Endodermal cell (in vitro differentiated cells): Measurements from ENCODE around the gene CSNK2A1. TPM values are rescaled to one million over a fixed set of nuclear protein-coding genes. Genes with fewer than 3 reads are reported as not detected.
"Not testable (repeated sequence)": the region's sequence is repeated elsewhere in the genome, so short reads cannot be mapped to it uniquely, and the experiment has no call there.

Experiments
- DNase-seq: peaks from one replicate; pipeline ENCODE4 v3.0.0-alpha.2; 2017
- H3K27ac ChIP-seq: 2 replicates; pipeline ENCODE4 v1.5.1; 2013; ENCODE audit warnings: mild to moderate bottlenecking, low read depth, low read length, moderate library complexity
- H3K27me3 ChIP-seq: 2 replicates; pipeline ENCODE4 v1.6.1; 2013; ENCODE audit warnings: mild to moderate bottlenecking, low read length, moderate library complexity; ENCODE audit not compliant: insufficient read depth, control insufficient read depth, poor library complexity, severe bottlenecking
- H3K36me3 ChIP-seq: 2 replicates; pipeline ENCODE4 v1.7.0; 2013; ENCODE audit warnings: mild to moderate bottlenecking, low read length, moderate library complexity; ENCODE audit not compliant: control insufficient read depth, insufficient read depth
- H3K4me1 ChIP-seq: one replicate; pipeline ENCODE4 v1.7.0; 2013; ENCODE audit warnings: low read length; ENCODE audit not compliant: control insufficient read depth, insufficient read depth
- H3K4me3 ChIP-seq: 2 replicates; pipeline ENCODE4 v1.5.1; 2013; ENCODE audit warnings: mild to moderate bottlenecking, low read length, moderate library complexity
- H3K9ac ChIP-seq: 2 replicates; pipeline ENCODE4 v1.6.1; 2013; ENCODE audit warnings: mild to moderate bottlenecking, low read length, moderate library complexity; ENCODE audit not compliant: poor library complexity, severe bottlenecking; ENCODE audit errors: extremely low read depth
- H3K9me3 ChIP-seq: 2 replicates; pipeline ENCODE4 v1.6.1; 2013; ENCODE audit warnings: mild to moderate bottlenecking, low read length, moderate library complexity; ENCODE audit not compliant: control insufficient read depth
- H3K27ac Mint-ChIP-seq: 2 replicates; pipeline ENCODE4 v1.8.0; 2020; ENCODE audit warnings: mixed read lengths
- H3K27me3 Mint-ChIP-seq: 2 replicates; pipeline ENCODE4 v1.8.0; 2021; ENCODE audit warnings: mild to moderate bottlenecking, mixed read lengths; ENCODE audit not compliant: insufficient read depth
- H3K36me3 Mint-ChIP-seq: 2 replicates; pipeline ENCODE4 v1.8.0; 2020; ENCODE audit warnings: low read depth, mixed read lengths
- H3K4me1 Mint-ChIP-seq: 2 replicates; pipeline ENCODE4 v1.8.0; 2020; ENCODE audit warnings: mixed read lengths
- H3K4me3 Mint-ChIP-seq: 2 replicates; pipeline ENCODE4 v1.8.0; 2020; ENCODE audit warnings: mild to moderate bottlenecking, moderate library complexity, mixed read lengths
- H3K9me3 Mint-ChIP-seq: 2 replicates; pipeline ENCODE4 v1.8.0; 2020; ENCODE audit warnings: mild to moderate bottlenecking, mixed read lengths
- WGBS, 2 experiments: methylation state at CpG; one replicate each; pipeline versions ENCODE4 v1.1.5 to v1.1.7; 2013; ENCODE audit warnings: missing lambda C conversion rate in 2 of 2, mixed read lengths in 1 of 2; ENCODE audit not compliant: insufficient coverage in 1 of 2, insufficient read length in 1 of 2; 5-methylcytosine and 5-hydroxymethylcytosine counted together
- total RNA-seq, 2 donors: library from RNA; stranded (reverse); fragmentation: NEBNext Ultra II Directional in 1 of 2; extraction: Animal tissue kit (Norgen Biotek cat#: 25700) in 1 of 2; gene quantifications; 2 replicates in 1 of 2; 3 replicates in 1 of 2; pipeline ENCODE4 v1.2.1, GENCODE V29; 2021
- TF ChIP-seq, protein P1 (sequence below): fragments of 200-600 bp; sonication (generic); conservative IDR thresholded peaks from 2 replicates; pipeline ENCODE4 v1.5.0; 2021; ENCODE audit warnings: antibody characterized with exemption, mild to moderate bottlenecking

The CSNK2A1 gene
- total RNA-seq, 2 donors from 2014 or later, result 202 to 239 TPM

DNA sequence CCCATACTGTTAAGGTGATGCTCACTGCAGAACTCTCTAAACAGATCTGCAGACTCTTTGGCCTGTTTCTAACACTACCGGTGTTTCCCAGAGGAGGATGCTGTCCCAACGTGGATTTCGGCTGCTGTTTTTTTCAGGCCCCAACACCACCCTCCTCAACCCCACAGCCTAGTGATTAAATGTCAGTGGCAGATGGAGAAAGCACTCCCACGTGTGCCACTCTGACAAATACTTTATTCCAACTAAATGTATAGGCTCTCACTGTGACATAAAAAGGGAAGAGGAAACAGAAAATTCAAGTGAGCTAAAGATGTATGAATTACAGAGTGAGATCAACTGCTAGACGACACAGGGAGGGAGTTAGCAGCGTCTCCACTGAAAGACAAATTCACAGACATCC is 84.8 kb downstream of the CSNK2A1 start:
- Mint-ChIP-seq H3K27ac (no peak overlapping the region), H3K9me3 (no peaks in the 10 kb centered on the region), H3K27me3 (peaks cover 9% of the 10 kb centered on the region), H3K4me1 (peaks cover 24% of the 10 kb centered on the region), H3K4me3 (no peak overlapping the region), H3K36me3 (peaks cover 5% of the 10 kb centered on the region)
- H3K4me1 ChIP-seq, result peaks cover 4% of the 10 kb centered on the region
- no peak overlapping the region for H3K4me3 ChIP-seq
- H3K27ac ChIP-seq, result no peak overlapping the region
- no peaks in the 10 kb centered on the region for H3K9me3 ChIP-seq
- peaks cover 6% of the 10 kb centered on the region for H3K36me3 ChIP-seq
- WGBS, 2 experiments, result 88 to 94% methylated on average over 2 to 6 of the region's 6 CpGs
- H3K27me3 ChIP-seq, result peaks cover 4% of the 10 kb centered on the region
- DNase-seq, result no peak
- no peak overlapping the region for H3K9ac ChIP-seq
- TF ChIP-seq, protein P1, sequence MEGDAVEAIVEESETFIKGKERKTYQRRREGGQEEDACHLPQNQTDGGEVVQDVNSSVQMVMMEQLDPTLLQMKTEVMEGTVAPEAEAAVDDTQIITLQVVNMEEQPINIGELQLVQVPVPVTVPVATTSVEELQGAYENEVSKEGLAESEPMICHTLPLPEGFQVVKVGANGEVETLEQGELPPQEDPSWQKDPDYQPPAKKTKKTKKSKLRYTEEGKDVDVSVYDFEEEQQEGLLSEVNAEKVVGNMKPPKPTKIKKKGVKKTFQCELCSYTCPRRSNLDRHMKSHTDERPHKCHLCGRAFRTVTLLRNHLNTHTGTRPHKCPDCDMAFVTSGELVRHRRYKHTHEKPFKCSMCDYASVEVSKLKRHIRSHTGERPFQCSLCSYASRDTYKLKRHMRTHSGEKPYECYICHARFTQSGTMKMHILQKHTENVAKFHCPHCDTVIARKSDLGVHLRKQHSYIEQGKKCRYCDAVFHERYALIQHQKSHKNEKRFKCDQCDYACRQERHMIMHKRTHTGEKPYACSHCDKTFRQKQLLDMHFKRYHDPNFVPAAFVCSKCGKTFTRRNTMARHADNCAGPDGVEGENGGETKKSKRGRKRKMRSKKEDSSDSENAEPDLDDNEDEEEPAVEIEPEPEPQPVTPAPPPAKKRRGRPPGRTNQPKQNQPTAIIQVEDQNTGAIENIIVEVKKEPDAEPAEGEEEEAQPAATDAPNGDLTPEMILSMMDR, result no peak

GRCh38 chr20:454951-455350 is 88.6 kb downstream of the CSNK2A1 start:
- H3K27me3 ChIP-seq, result no peaks in the 10 kb centered on the region
- peaks cover 6% of the 10 kb centered on the region for H3K36me3 ChIP-seq
- H3K4me3 ChIP-seq, result no peak overlapping the region
- Mint-ChIP-seq H3K27ac (no peak overlapping the region), H3K27me3 (no peaks in the 10 kb centered on the region), H3K36me3 (peaks cover 6% of the 10 kb centered on the region), H3K4me3 (no peak overlapping the region), H3K4me1 (peaks cover 10% of the 10 kb centered on the region), H3K9me3 (no peaks in the 10 kb centered on the region)
- H3K27ac ChIP-seq, result no peak overlapping the region
- peaks cover 4% of the 10 kb centered on the region for H3K4me1 ChIP-seq
- 85 to 92% methylated on average over 3 of the region's 3 CpGs for WGBS, 2 experiments
- TF ChIP-seq, protein P1, result no peak
- DNase-seq, result no peak
- H3K9me3 ChIP-seq, result no peaks in the 10 kb centered on the region
- H3K9ac ChIP-seq, result no peak overlapping the region

DNA sequence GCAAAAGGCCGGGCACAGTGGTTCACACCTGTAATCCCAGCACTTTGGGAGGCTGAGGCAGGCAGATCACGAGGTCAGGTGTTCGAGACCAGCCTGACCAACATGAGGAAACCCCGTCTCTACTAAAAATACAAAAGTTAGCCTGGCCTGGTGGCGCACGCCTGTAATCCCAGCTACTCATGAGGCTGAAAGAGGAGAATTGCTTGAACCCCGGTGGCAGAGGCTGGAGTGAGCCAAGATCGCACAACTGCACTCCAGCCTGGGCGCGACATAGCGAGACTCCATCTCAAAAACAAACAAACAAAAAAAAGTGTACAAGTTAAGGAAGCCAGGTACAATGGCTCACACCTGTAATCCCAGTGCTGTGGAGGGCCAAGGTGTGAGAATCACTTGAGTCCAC is 91.6 kb downstream of the CSNK2A1 start:
- H3K27me3 Mint-ChIP-seq, H3K9ac ChIP-seq, H3K27me3 ChIP-seq, H3K9me3 ChIP-seq, H3K27ac ChIP-seq, H3K4me3 Mint-ChIP-seq, H3K4me3 ChIP-seq, DNase-seq, H3K4me1 Mint-ChIP-seq, H3K4me1 ChIP-seq, H3K27ac Mint-ChIP-seq, H3K9me3 Mint-ChIP-seq: not testable (repeated sequence)
- H3K36me3 Mint-ChIP-seq, result peaks cover 12% of the 10 kb centered on the region
- WGBS, 2 experiments, result 93 to 95% methylated on average over 11 of the region's 11 CpGs
- H3K36me3 ChIP-seq, result peaks cover 14% of the 10 kb centered on the region
